HG02610 (cell line): ENCODE data around the gene EFNA2.
"Not testable (repeated sequence)": the region's sequence is repeated elsewhere in the genome, so short reads cannot be mapped to it uniquely, and the experiment has no call there.

Experiments
- ATAC-seq: cut with Tn5 transposase; IDR thresholded peaks from one replicate; pipeline ENCODE4 v1.9.1; 2021; ENCODE audit warnings: mild to moderate bottlenecking, moderate library complexity; ENCODE audit not compliant: unreplicated experiment

Gene EFNA2

GRCh38 chr19:1294688-1295087 lies 9.0 kb downstream of the EFNA2 start:
- ATAC-seq, result no peak

GRCh38 chr19:1295169-1296012 lies 9.7 kb downstream of the EFNA2 start:
- ATAC-seq, result no peak

- no peak for ATAC-seq
These were observed 10.4 kb downstream of the EFNA2 start for GRCh38 chr19:1296078-1296477.

GRCh38 chr19:1296575-1297271 lies 11.1 kb downstream of the EFNA2 start:
- ATAC-seq, result no peak

GRCh38 chr19:1298235-1298634 lies 12.6 kb downstream of the EFNA2 start:
- no peak for ATAC-seq

- ATAC-seq, result no peak
These were observed 14.1 kb downstream of the EFNA2 start for GRCh38 chr19:1299801-1300200.

- ATAC-seq, result no peak
These were observed 15.2 kb downstream of the EFNA2 start for GRCh38 chr19:1300744-1301490.

- ATAC-seq, result no peak
These were observed 17.0 kb downstream of the EFNA2 start for GRCh38 chr19:1302533-1303239.

- ATAC-seq, result no peak
These were observed 18.7 kb downstream of the EFNA2 start for GRCh38 chr19:1304197-1304924.

GRCh38 chr19:1305354-1305753 lies 19.7 kb downstream of the EFNA2 start:
- ATAC-seq, result not testable (repeated sequence)

GRCh38 chr19:1307320-1307719 lies 21.6 kb downstream of the EFNA2 start:
- no peak for ATAC-seq

GRCh38 chr19:1307755-1308303 lies 22.2 kb downstream of the EFNA2 start:
- no peak for ATAC-seq

GRCh38 chr19:1308718-1309117 lies 23.0 kb downstream of the EFNA2 start:
- ATAC-seq, result no peak

GRCh38 chr19:1309977-1310852 lies 24.5 kb downstream of the EFNA2 start:
- ATAC-seq, result no peak

GRCh38 chr19:1310853-1311180 lies 25.1 kb downstream of the EFNA2 start:
- ATAC-seq, result no peak

- ATAC-seq, result no peak
These were observed 25.9 kb downstream of the EFNA2 start for GRCh38 chr19:1311543-1312091.

- ATAC-seq, result no peak
These were observed 27.4 kb downstream of the EFNA2 start for GRCh38 chr19:1312767-1313694.
